Glutamatergic neuron (in vitro differentiated cells): ENCODE results near the gene ADCY4. TPM values are rescaled to one million over a fixed set of nuclear protein-coding genes. Genes with fewer than 3 reads are reported as not detected.

Experiments used
- DNase-seq: peaks from one replicate; pipeline ENCODE4 v3.0.0; 2022
- H3K27ac Mint-ChIP-seq: one replicate; pipeline ENCODE4 v1.8.0; 2020; ENCODE audit warnings: mild to moderate bottlenecking, mixed read lengths, inconsistent platforms; ENCODE audit not compliant: unreplicated experiment
- H3K27me3 Mint-ChIP-seq: one replicate; pipeline ENCODE4 v1.8.0; 2020; ENCODE audit warnings: mild to moderate bottlenecking, moderate library complexity, mixed read lengths, inconsistent platforms; ENCODE audit not compliant: unreplicated experiment
- H3K36me3 Mint-ChIP-seq: one replicate; pipeline ENCODE4 v1.8.0; 2020; ENCODE audit warnings: mild to moderate bottlenecking, mixed read lengths, inconsistent platforms; ENCODE audit not compliant: unreplicated experiment
- H3K4me1 Mint-ChIP-seq: one replicate; pipeline ENCODE4 v1.8.0; 2020; ENCODE audit warnings: mild to moderate bottlenecking, low read depth, mixed read lengths, inconsistent platforms; ENCODE audit not compliant: unreplicated experiment
- H3K4me3 Mint-ChIP-seq: one replicate; pipeline ENCODE4 v1.8.0; 2020; ENCODE audit warnings: mild to moderate bottlenecking, mixed read lengths, inconsistent platforms; ENCODE audit not compliant: unreplicated experiment
- H3K9me3 Mint-ChIP-seq: one replicate; pipeline ENCODE4 v1.8.0; 2020; ENCODE audit warnings: mild to moderate bottlenecking, moderate library complexity, mixed read lengths, inconsistent platforms; ENCODE audit not compliant: unreplicated experiment
- total RNA-seq: library from RNA; stranded (reverse); fragmentation: NEBNext Ultra II Directional; extraction: Animal tissue kit (Norgen Biotek cat#: 25700); gene quantifications from one replicate; pipeline ENCODE4 v1.2.1, GENCODE V29; 2021; ENCODE audit not compliant: unreplicated experiment
- TF ChIP-seq, protein P1 (sequence below): fragments of 200-600 bp; sonication (generic); IDR thresholded peaks from one replicate; pipeline ENCODE4 v1.5.0; 2021; ENCODE audit not compliant: partially characterized antibody, unreplicated experiment

Gene ADCY4
- total RNA-seq, 1 donor from 2014 or later = not detected

DNA sequence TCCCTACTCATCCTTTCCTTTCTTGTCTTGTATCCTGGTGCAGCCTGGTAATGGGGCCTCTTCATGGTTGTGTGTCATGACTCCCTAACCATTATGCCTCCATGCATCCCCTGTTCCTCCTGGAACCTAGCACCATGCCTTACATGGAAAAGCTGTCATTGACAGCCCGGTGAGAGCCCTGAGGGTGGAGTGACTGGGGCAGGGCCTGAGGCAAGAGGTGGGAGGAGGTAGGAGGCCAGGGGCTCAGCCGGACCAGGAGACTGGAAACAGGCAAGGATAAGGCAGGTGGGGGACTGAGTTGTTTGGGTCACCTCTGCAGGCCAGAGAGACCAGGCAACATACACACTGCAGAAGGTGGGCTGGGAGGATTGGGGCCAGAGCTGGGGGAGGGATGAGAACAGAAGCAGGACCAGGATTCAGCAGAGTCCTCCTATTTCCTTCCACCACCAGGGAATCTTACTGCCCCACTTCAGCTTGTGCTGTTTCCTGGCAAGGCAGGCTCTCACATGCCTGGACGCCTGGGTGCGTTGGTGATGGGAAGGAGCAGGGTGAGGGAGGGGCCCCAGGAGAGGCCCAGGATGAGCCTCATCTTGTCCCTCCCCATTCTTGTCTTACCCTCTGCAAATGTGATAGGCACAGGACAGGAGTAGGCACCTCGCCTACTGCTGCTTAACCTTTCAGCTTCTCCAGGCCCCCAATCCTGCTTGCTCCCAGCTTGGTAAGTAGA is 25.2 kb downstream of the ADCY4 start, which contains the start of gene LTB4R2:
Gene LTB4R2 (plus strand): TSS at position 603 of the 727 bp plus-strand sequence. CDS start 525 bp downstream, outside the sequence.
- TF ChIP-seq, protein P1, sequence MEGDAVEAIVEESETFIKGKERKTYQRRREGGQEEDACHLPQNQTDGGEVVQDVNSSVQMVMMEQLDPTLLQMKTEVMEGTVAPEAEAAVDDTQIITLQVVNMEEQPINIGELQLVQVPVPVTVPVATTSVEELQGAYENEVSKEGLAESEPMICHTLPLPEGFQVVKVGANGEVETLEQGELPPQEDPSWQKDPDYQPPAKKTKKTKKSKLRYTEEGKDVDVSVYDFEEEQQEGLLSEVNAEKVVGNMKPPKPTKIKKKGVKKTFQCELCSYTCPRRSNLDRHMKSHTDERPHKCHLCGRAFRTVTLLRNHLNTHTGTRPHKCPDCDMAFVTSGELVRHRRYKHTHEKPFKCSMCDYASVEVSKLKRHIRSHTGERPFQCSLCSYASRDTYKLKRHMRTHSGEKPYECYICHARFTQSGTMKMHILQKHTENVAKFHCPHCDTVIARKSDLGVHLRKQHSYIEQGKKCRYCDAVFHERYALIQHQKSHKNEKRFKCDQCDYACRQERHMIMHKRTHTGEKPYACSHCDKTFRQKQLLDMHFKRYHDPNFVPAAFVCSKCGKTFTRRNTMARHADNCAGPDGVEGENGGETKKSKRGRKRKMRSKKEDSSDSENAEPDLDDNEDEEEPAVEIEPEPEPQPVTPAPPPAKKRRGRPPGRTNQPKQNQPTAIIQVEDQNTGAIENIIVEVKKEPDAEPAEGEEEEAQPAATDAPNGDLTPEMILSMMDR = no peak
- DNase-seq = no peak
- H3K4me1 Mint-ChIP-seq = peaks cover 2% of the 10 kb centered on the region
- peaks cover 4% of the 10 kb centered on the region for H3K9me3 Mint-ChIP-seq
- peak within 1 kb of the TSS; percentile 48 for H3K27ac Mint-ChIP-seq
- H3K36me3 Mint-ChIP-seq = no peaks in the 10 kb centered on the region
- H3K27me3 Mint-ChIP-seq = peaks cover 14% of the 10 kb centered on the region
- peak within 1 kb of the TSS; percentile 73 for H3K4me3 Mint-ChIP-seq

DNA sequence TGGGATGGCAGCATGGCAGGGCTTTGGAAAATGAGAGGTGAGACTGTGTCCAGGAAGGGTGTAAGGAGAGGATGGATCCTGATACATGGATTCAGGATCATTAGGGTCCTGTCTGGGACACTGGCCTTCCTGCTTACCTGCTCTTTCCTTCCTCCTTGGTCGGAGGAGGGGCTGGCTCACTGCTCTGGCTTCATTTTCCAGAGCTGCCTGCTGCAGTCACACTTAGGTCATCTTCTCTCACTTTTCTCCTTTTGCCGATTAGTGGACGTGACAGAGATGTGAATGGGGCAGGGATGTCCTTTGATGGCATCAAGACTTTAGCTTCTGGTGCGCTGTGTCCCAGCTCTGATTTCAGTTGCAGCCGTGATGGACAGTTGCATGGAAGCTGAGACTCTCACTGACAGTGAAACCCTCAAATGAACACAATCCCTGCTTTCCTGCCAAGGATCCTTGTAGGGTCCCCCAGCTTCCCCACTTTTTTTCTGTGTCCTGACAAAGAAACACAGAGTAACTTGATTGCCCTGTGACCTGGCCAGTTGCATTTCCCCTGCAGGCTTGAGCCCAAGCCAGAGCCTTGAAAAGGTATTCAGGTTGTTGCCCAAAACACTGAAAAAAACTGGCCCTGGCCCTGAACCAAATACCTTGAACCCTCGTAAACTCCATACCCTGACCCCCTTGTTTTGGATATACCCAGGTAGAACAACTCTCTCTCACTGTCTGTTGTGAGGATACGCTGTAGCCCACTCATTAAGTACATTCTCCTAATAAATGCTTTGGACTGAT is 26.3 kb downstream of the ADCY4 start:
- H3K36me3 Mint-ChIP-seq = no peaks in the 10 kb centered on the region
- peaks cover 12% of the 10 kb centered on the region for H3K27me3 Mint-ChIP-seq
- DNase-seq = no peak
- H3K9me3 Mint-ChIP-seq = peaks cover 4% of the 10 kb centered on the region
- TF ChIP-seq, protein P1 = no peak
- no peak overlapping the region for H3K4me3 Mint-ChIP-seq
- peaks cover 2% of the 10 kb centered on the region for H3K4me1 Mint-ChIP-seq
- no peak overlapping the region for H3K27ac Mint-ChIP-seq

DNA sequence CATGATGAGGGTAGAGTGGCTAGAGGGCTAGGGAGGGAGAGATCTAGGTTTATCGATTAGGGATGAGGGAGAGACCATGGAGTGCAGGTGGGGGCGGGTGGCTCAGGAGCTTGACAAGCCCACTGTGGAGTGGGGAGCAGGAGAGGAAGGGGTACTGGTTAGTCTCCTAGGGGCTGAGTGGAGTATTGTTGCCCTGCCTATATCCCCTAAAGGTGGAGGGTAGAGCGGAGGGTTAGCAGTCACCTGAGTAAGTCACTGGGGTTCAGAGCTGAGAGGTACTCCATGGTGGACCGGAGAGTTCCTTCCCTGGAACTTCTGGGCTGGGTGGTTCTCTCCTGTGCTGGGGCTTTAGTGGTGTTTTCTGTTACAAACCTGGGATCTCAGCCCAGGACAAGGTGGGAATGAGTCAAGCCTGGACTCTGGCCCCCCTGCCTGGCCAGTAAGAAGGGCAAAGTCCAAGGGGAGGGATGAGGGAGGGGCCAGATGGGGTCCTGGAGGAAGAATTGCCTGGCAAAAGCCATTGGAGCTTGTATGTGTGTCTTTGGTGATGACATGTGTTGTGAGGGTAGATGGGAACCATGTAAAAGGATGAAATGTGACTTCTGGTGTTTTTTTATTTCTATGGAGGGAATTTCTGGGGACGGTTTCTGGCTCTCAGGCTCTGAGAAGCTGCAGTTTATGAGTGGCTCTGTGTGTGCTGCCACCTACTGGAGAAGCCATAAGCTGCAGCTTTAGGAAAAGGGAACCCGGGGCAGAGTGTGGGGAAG is 27.1 kb downstream of the ADCY4 start, which contains the start of gene CIDEB:
Gene CIDEB (minus strand): TSS at position 403 of the 767 bp plus-strand sequence. CDS start 119 bp downstream, at position 284.
- Mint-ChIP-seq H3K4me1 (peaks cover 2% of the 10 kb centered on the region), H3K4me3 (no peak within 1 kb of the TSS), H3K27me3 (peaks cover 12% of the 10 kb centered on the region), H3K36me3 (no peaks in the 10 kb centered on the region), H3K27ac (no peak within 1 kb of the TSS), H3K9me3 (peaks cover 4% of the 10 kb centered on the region)
- peak; percentile 71 for DNase-seq
- TF ChIP-seq, protein P1 = peak; percentile 83

DNA sequence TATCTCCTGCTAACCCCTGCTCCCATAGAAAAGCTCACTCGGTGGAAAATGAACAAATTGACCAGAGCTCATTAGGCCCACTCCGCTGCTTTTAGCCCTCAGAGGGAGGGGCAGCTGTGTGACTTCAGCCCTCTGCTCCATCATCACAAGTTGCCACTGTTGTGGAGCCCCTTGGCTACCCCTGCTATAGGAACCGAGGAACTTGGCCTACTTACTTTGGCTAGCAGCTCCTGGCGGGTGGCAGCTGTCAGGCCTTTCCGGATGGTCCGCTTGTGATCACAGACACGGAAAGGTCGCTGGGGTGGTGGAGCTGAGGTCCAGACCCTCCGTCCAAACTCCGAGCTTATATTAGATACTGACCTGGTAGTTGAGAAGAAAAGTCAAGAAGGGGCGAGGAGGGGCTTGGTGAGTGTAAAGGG is 27.7 kb downstream of the ADCY4 start:
- Mint-ChIP-seq H3K9me3 (peaks cover 2% of the 10 kb centered on the region), H3K27ac (no peak overlapping the region), H3K4me3 (no peak overlapping the region), H3K27me3 (peaks cover 12% of the 10 kb centered on the region), H3K4me1 (peaks cover 2% of the 10 kb centered on the region), H3K36me3 (no peaks in the 10 kb centered on the region)
- TF ChIP-seq, protein P1 = no peak
- no peak for DNase-seq
